GM21825 (cell line): ENCODE measurements around the gene MAGIX.

Experiments
- ATAC-seq: cut with Tn5 transposase; IDR thresholded peaks from one replicate; pipeline ENCODE4 v1.9.1; 2021; ENCODE audit warnings: mild to moderate bottlenecking, moderate library complexity; ENCODE audit not compliant: unreplicated experiment

MAGIX gene

GRCh38 chrX:49204017-49204416, 41.5 kb downstream of the MAGIX start:
- no peak for ATAC-seq

- no peak for ATAC-seq
Observed at GRCh38 chrX:49204709-49205108, 42.2 kb downstream of the MAGIX start.

GRCh38 chrX:49205443-49205842, 42.9 kb downstream of the MAGIX start:
- ATAC-seq = no peak

- no peak for ATAC-seq
Observed at GRCh38 chrX:49206543-49206942, 44.0 kb downstream of the MAGIX start.

GRCh38 chrX:49208399-49208798, 45.8 kb downstream of the MAGIX start:
- no peak for ATAC-seq

- ATAC-seq = no peak
Observed at GRCh38 chrX:49209434-49210251, 47.1 kb downstream of the MAGIX start.

- no peak for ATAC-seq
Observed at GRCh38 chrX:49210406-49210805, 47.8 kb downstream of the MAGIX start.

GRCh38 chrX:49211074-49211473, 48.5 kb downstream of the MAGIX start:
- no peak for ATAC-seq

- ATAC-seq = no peak
Observed at GRCh38 chrX:49212209-49212608, 49.7 kb downstream of the MAGIX start.

- no peak for ATAC-seq
Observed at GRCh38 chrX:49212861-49213260, 50.3 kb downstream of the MAGIX start.

GRCh38 chrX:49214416-49214815, 51.9 kb downstream of the MAGIX start:
- no peak for ATAC-seq

GRCh38 chrX:49214996-49215526, 52.5 kb downstream of the MAGIX start:
- no peak for ATAC-seq
